Activated CD8-positive, alpha-beta T cell treated with anti-CD3 and anti-CD28 coated beads for 36 hours (primary cell): ENCODE results near the gene DGKB. TPM values are rescaled to one million over a fixed set of nuclear protein-coding genes. Genes with fewer than 3 reads are reported as not detected.

Source experiments
- ATAC-seq: fragments of 200-7000 bp; cut with Tn5 transposase; one replicate; pipeline ENCODE4 v1.10.0; 2021; ENCODE audit warnings: mild to moderate bottlenecking, moderate library complexity
- CTCF ChIA-PET: fragments of 350-600 bp; sonication (Branson Sonifier 250); formaldehyde crosslinking; loops from one replicate; lab custom pipeline; 2021; ENCODE audit warnings: antibody characterized with exemption; lab: Charles Lee
- POLR2A ChIA-PET: fragments of 350-600 bp; sonication (Branson Sonifier 250); formaldehyde crosslinking; loops from one replicate; lab custom pipeline; 2021; ENCODE audit warnings: antibody characterized with exemption; lab: Charles Lee
- DNase-seq: peaks from one replicate; pipeline ENCODE4 v3.0.0-alpha.2; 2020
- H3K27ac Mint-ChIP-seq: one replicate; pipeline ENCODE4 v1.8.0; 2021; ENCODE audit warnings: mild to moderate bottlenecking, mixed read lengths
- H3K27me3 Mint-ChIP-seq: one replicate; pipeline ENCODE4 v1.8.0; 2021; ENCODE audit warnings: mixed read lengths
- H3K36me3 Mint-ChIP-seq: one replicate; pipeline ENCODE4 v1.8.0; 2021; ENCODE audit warnings: low read depth, mixed read lengths
- H3K4me1 Mint-ChIP-seq: one replicate; pipeline ENCODE4 v1.8.0; 2021; ENCODE audit warnings: low read depth, mixed read lengths
- H3K4me3 Mint-ChIP-seq: one replicate; pipeline ENCODE4 v1.8.0; 2021; ENCODE audit warnings: mild to moderate bottlenecking, moderate library complexity, mixed read lengths
- H3K9me3 Mint-ChIP-seq: one replicate; pipeline ENCODE4 v1.8.0; 2021; ENCODE audit warnings: mixed read lengths
- intact Hi-C: fragments of 100-400 bp; cut with micrococcal nuclease; formaldehyde crosslinking; loops from one replicate; pipeline ENCODE4 v1.10.0; 2022
- total RNA-seq, 2 experiments: library from RNA; stranded (reverse); gene quantifications; one replicate each; pipeline ENCODE4 v1.2.3, GENCODE V29; 2021
- TF ChIP-seq, protein P1 (sequence below): fragments of 200-600 bp; IDR thresholded peaks from one replicate; pipeline ENCODE4 v1.8.0; 2022; ENCODE audit warnings: antibody characterized with exemption, mild to moderate bottlenecking

The DGKB gene
- total RNA-seq, 2 experiments from 2014 or later, result not detected

GRCh38 chr7:14400271-14400670 lies 502.3 kb downstream of the DGKB start:
- ATAC-seq (no peak), DNase-seq (no peak)
- TF ChIP-seq, protein P1, sequence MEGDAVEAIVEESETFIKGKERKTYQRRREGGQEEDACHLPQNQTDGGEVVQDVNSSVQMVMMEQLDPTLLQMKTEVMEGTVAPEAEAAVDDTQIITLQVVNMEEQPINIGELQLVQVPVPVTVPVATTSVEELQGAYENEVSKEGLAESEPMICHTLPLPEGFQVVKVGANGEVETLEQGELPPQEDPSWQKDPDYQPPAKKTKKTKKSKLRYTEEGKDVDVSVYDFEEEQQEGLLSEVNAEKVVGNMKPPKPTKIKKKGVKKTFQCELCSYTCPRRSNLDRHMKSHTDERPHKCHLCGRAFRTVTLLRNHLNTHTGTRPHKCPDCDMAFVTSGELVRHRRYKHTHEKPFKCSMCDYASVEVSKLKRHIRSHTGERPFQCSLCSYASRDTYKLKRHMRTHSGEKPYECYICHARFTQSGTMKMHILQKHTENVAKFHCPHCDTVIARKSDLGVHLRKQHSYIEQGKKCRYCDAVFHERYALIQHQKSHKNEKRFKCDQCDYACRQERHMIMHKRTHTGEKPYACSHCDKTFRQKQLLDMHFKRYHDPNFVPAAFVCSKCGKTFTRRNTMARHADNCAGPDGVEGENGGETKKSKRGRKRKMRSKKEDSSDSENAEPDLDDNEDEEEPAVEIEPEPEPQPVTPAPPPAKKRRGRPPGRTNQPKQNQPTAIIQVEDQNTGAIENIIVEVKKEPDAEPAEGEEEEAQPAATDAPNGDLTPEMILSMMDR, result no peak
- intact Hi-C loops, result no loop called here
- no peaks in the 10 kb centered on the region for H3K4me1 Mint-ChIP-seq
- H3K4me3 Mint-ChIP-seq, result no peak overlapping the region
- CTCF ChIA-PET, result no interaction called here
- POLR2A ChIA-PET, result no interaction called here
- no peak overlapping the region for H3K27ac Mint-ChIP-seq
- H3K36me3 Mint-ChIP-seq, result no peaks in the 10 kb centered on the region
- H3K9me3 Mint-ChIP-seq, result no peaks in the 10 kb centered on the region
- H3K27me3 Mint-ChIP-seq, result no peaks in the 10 kb centered on the region

- no peaks in the 10 kb centered on the region for H3K27me3 Mint-ChIP-seq
- H3K9me3 Mint-ChIP-seq, result peaks cover 2% of the 10 kb centered on the region
- H3K4me3 Mint-ChIP-seq, result no peak overlapping the region
- no peaks in the 10 kb centered on the region for H3K36me3 Mint-ChIP-seq
- ChIA-PET CTCF (no interaction called here), POLR2A (no interaction called here)
- no peak overlapping the region for H3K27ac Mint-ChIP-seq
- no peaks in the 10 kb centered on the region for H3K4me1 Mint-ChIP-seq
- DNase-seq (no peak), ATAC-seq (no peak)
- intact Hi-C loops, result no loop called here
- TF ChIP-seq, protein P1, result no peak
These were observed 504.0 kb downstream of the DGKB start for GRCh38 chr7:14398526-14398925.

DNA sequence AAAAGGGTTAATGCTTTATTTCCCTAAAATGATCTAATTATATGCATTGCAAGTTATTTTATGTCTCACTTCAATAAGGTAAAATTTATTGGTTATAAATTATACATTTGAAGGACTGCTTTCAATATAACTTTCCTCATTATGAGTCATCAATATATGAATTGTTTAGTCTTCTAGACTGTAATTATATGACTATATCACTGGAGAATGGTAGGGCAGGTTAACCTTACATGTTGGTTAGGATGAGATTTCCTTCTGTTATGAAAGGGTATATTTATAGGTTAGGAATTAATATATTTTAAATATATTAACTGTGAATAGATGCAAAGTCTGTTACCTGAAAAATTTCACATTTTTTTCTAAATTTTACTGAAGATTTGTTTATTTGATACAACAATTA lies 506.7 kb downstream of the DGKB start:
- TF ChIP-seq, protein P1, result no peak
- H3K4me1 Mint-ChIP-seq, result no peaks in the 10 kb centered on the region
- H3K9me3 Mint-ChIP-seq, result peaks cover 2% of the 10 kb centered on the region
- ATAC-seq (no peak), DNase-seq (no peak)
- intact Hi-C loops, result no loop called here
- POLR2A ChIA-PET, result no interaction called here
- H3K4me3 Mint-ChIP-seq, result no peak overlapping the region
- CTCF ChIA-PET, result no interaction called here
- no peaks in the 10 kb centered on the region for H3K36me3 Mint-ChIP-seq
- no peak overlapping the region for H3K27ac Mint-ChIP-seq
- H3K27me3 Mint-ChIP-seq, result no peaks in the 10 kb centered on the region

GRCh38 chr7:14394786-14395185 lies 507.8 kb downstream of the DGKB start:
- no peak for DNase-seq
- TF ChIP-seq, protein P1, result no peak
- peaks cover 2% of the 10 kb centered on the region for H3K9me3 Mint-ChIP-seq
- no peaks in the 10 kb centered on the region for H3K36me3 Mint-ChIP-seq
- ChIA-PET CTCF (no interaction called here), POLR2A (no interaction called here)
- no peak overlapping the region for H3K4me3 Mint-ChIP-seq
- intact Hi-C loops, result no loop called here
- no peaks in the 10 kb centered on the region for H3K4me1 Mint-ChIP-seq
- no peaks in the 10 kb centered on the region for H3K27me3 Mint-ChIP-seq
- ATAC-seq, result no peak
- H3K27ac Mint-ChIP-seq, result no peak overlapping the region

DNA sequence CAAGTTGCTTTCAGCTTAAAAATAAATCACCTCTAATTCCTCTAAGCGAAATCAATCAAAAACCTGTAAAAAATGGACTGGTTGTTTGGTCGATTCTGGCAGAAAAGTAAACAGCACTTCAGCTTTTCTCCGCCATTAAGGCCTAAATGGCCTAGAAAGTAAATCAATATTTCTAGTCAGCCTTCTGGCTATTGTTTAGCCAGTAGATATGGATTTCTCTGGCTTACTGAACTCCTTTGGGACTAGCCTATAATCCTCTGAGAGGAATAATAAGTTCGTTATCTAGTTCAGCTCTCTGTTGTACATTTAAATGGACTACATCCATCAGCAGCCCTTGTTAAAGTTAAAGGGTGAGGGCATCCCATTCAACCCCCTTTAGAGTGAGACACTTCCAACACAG lies 513.0 kb downstream of the DGKB start:
- no peaks in the 10 kb centered on the region for H3K36me3 Mint-ChIP-seq
- TF ChIP-seq, protein P1, result no peak
- DNase-seq (no peak), ATAC-seq (no peak)
- no peaks in the 10 kb centered on the region for H3K27me3 Mint-ChIP-seq
- H3K27ac Mint-ChIP-seq, result no peak overlapping the region
- H3K4me1 Mint-ChIP-seq, result no peaks in the 10 kb centered on the region
- H3K9me3 Mint-ChIP-seq, result peaks cover 4% of the 10 kb centered on the region
- ChIA-PET POLR2A (no interaction called here), CTCF (no interaction called here)
- H3K4me3 Mint-ChIP-seq, result no peak overlapping the region
- intact Hi-C loops, result no loop called here
